ENCODE data around the gene BLVRB. TPM values are rescaled to one million over a fixed set of nuclear protein-coding genes. Genes with fewer than 3 reads are reported as not detected.
A peak's percentile ranks its signal among the peaks of the same experiment; 100 is the strongest.

The BLVRB gene
- total and polyA plus RNA-seq, 9 of the 15 experiments (the other 6 are each of a cell fraction or from before 2014, with no cell fraction given): 81.1 to 749 (median 331) TPM

DNA sequence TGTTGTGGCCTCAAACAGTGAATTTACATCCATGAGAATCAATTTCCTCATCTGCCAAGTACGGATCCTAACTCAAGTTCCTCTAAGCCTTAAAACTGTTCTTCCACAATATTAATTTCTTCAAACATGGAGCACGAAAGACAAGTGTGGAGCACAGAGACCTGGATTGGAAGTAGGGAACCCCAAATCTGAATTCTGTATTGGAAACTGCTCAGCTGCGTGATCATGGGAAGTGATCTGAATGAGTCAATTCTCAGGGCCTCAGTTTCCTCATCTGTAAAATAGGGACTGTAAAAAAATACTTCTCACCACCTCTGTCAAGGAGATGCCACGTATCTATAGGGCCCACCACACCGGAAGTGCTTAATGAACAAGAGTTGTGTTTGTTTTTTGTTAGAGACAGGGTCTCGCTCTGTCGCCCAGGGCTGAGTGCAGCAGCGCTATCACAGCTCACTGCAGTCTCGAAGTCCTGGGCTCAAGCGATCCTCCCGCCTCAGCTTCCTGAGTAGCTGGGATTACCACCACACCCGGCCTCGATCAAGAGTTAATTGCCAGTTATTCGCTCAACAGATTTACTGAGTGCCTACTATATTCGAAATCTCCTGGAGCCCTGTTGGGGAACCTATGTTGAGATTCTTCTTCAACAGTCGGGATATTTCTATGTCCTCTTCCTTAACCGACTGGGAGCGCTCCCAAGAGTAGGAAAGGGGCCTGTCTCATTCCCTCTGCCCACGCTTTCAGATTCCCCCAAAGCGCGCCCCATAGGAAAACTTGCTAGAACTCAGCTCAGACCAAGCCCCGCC is 23.0 kb downstream of the BLVRB start:
- H2AFZ ChIP-seq (ENCODE audit: low read depth, low read length): no peak overlapping the region
- ATAC-seq (no peak), FAIRE-seq (no peak), DNase-seq (ENCODE audit: extremely low read depth in 1 of 4, low spot score in 3 of 4) (peak in 1 of 4 experiments; percentile 27)
- no peaks in the 10 kb centered on the region for H3K9me3 ChIP-seq (replicated peaks; ENCODE audit: control insufficient read depth, insufficient read depth, low read depth, low read length)
- WGBS (ENCODE audit: insufficient coverage, low coverage, missing lambda C conversion rate): 13% methylated on average over 22 of the region's 22 CpGs
- peak overlapping the region; percentile 90 for H3K4me3 ChIP-seq
- H3K79me2 ChIP-seq (ENCODE audit: control insufficient read depth, insufficient read depth, low read length): peaks cover 38% of the 10 kb centered on the region
- H3K9me1 ChIP-seq (ENCODE audit: control insufficient read depth, insufficient read depth, low read length): no peaks in the 10 kb centered on the region
- POLR2A ChIA-PET: interaction anchor here (0.6 to 3.7 kb wide), 17 partner anchors 9 to 138 kb away, joined by 3 to 28 read pairs (median 4); partner anchors contain the start of genes C19orf47 and SERTAD1
- peaks cover 29% of the 10 kb centered on the region for H3K36me3 ChIP-seq (ENCODE audit: control insufficient read depth, insufficient read depth, low read length)
- peaks cover 22% of the 10 kb centered on the region for H4K20me1 ChIP-seq (replicated peaks; ENCODE audit: control insufficient read depth, insufficient read depth, low read length)
- CTCF ChIA-PET (ENCODE audit: low intra/inter-chr PET ratio): no interaction called here
- peaks cover 24 to 26% of the 10 kb centered on the region in 2 experiments for H3K4me1 ChIP-seq (replicated peaks in 1 of 2; ENCODE audit: control insufficient read depth in 2 of 2, insufficient read depth in 2 of 2, low read length in 2 of 2)
- peak overlapping the region; percentile 66 to 90 for H3K9ac ChIP-seq (ENCODE audit: insufficient read depth in 1 of 2, low read depth in 2 of 2, low read length in 2 of 2)
- H3K27me3 ChIP-seq (ENCODE audit: control insufficient read depth in 2 of 2, insufficient read depth in 2 of 2, low read length in 2 of 2): no peaks in the 10 kb centered on the region
- H3K4me2 ChIP-seq (ENCODE audit: insufficient read depth, low read length): peak overlapping the region; percentile 89
- peak overlapping the region; percentile 56 for H3K27ac ChIP-seq (ENCODE audit: extremely low read depth, low read depth, low read length)
- intact Hi-C loops (cut with micrococcal nuclease): loop anchor here (5.0 kb wide), 2 partner anchors 80 to 95 kb away; partner anchors contain the start of genes C19orf47 and PLD3
- in situ Hi-C loops (cut with MboI): no loop called here
- BruUV-seq (replicated peaks): no TSS peak
- TF ChIP-seq EGR1 (conservative IDR thresholded peaks at IDR 0.05) (peak; percentile 83), ZNF778 (CRISPR knock-in tag; IDR thresholded peaks at IDR 0.05) (no peak), ZFX (CRISPR knock-in tag; IDR thresholded peaks at IDR 0.05) (peak; percentile 30; the same call in 1 of the 2 replicates), RBM25 (IDR thresholded peaks at IDR 0.05; ENCODE audit: low read depth, low read length, severe bottlenecking) (peak; percentile 35), GTF2E2 (tag; IDR thresholded peaks at IDR 0.05) (0 out of 2 replicates have a peak, but pooled peaks have one; percentile 5), CBFA2T3 (IDR thresholded peaks at IDR 0.05) (0 out of 2 replicates have a peak, but pooled peaks have one; percentile 8), MTA2 (IDR thresholded peaks at IDR 0.05; ENCODE audit: low read depth) (no peak), ZNF431 (CRISPR knock-in tag; IDR thresholded peaks at IDR 0.05) (peak; percentile 18; the same call in 1 of the 2 replicates), ZNF586 (CRISPR knock-in tag; conservative IDR thresholded peaks at IDR 0.05) (no peak)
- TF ChIP-seq, protein P1, sequence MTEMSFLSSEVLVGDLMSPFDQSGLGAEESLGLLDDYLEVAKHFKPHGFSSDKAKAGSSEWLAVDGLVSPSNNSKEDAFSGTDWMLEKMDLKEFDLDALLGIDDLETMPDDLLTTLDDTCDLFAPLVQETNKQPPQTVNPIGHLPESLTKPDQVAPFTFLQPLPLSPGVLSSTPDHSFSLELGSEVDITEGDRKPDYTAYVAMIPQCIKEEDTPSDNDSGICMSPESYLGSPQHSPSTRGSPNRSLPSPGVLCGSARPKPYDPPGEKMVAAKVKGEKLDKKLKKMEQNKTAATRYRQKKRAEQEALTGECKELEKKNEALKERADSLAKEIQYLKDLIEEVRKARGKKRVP (CRISPR knock-in tag; IDR thresholded peaks at IDR 0.05): no peak
- TF ChIP-seq, protein P2, sequence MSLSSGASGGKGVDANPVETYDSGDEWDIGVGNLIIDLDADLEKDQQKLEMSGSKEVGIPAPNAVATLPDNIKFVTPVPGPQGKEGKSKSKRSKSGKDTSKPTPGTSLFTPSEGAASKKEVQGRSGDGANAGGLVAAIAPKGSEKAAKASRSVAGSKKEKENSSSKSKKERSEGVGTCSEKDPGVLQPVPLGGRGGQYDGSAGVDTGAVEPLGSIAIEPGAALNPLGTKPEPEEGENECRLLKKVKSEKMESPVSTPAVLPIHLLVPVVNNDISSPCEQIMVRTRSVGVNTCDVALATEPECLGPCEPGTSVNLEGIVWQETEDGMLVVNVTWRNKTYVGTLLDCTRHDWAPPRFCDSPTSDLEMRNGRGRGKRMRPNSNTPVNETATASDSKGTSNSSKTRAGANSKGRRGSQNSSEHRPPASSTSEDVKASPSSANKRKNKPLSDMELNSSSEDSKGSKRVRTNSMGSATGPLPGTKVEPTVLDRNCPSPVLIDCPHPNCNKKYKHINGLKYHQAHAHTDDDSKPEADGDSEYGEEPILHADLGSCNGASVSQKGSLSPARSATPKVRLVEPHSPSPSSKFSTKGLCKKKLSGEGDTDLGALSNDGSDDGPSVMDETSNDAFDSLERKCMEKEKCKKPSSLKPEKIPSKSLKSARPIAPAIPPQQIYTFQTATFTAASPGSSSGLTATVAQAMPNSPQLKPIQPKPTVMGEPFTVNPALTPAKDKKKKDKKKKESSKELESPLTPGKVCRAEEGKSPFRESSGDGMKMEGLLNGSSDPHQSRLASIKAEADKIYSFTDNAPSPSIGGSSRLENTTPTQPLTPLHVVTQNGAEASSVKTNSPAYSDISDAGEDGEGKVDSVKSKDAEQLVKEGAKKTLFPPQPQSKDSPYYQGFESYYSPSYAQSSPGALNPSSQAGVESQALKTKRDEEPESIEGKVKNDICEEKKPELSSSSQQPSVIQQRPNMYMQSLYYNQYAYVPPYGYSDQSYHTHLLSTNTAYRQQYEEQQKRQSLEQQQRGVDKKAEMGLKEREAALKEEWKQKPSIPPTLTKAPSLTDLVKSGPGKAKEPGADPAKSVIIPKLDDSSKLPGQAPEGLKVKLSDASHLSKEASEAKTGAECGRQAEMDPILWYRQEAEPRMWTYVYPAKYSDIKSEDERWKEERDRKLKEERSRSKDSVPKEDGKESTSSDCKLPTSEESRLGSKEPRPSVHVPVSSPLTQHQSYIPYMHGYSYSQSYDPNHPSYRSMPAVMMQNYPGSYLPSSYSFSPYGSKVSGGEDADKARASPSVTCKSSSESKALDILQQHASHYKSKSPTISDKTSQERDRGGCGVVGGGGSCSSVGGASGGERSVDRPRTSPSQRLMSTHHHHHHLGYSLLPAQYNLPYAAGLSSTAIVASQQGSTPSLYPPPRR (CRISPR knock-in tag; IDR thresholded peaks at IDR 0.05; ENCODE audit: borderline replicate concordance): peak; percentile 55; the same call in 1 of the 2 replicates
- TF ChIP-seq, protein P3, sequence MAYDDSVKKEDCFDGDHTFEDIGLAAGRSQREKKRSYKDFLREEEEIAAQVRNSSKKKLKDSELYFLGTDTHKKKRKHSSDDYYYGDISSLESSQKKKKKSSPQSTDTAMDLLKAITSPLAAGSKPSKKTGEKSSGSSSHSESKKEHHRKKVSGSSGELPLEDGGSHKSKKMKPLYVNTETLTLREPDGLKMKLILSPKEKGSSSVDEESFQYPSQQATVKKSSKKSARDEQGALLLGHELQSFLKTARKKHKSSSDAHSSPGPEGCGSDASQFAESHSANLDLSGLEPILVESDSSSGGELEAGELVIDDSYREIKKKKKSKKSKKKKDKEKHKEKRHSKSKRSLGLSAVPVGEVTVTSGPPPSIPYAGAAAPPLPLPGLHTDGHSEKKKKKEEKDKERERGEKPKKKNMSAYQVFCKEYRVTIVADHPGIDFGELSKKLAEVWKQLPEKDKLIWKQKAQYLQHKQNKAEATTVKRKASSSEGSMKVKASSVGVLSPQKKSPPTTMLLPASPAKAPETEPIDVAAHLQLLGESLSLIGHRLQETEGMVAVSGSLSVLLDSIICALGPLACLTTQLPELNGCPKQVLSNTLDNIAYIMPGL (CRISPR knock-in tag; IDR thresholded peaks at IDR 0.05): no peak
- TF ChIP-seq, protein P4, sequence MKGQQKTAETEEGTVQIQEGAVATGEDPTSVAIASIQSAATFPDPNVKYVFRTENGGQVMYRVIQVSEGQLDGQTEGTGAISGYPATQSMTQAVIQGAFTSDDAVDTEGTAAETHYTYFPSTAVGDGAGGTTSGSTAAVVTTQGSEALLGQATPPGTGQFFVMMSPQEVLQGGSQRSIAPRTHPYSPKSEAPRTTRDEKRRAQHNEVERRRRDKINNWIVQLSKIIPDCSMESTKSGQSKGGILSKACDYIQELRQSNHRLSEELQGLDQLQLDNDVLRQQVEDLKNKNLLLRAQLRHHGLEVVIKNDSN (CRISPR knock-in tag; IDR thresholded peaks at IDR 0.05): no peak

Measured in K562 (cell line).